Endothelial cell of umbilical vein (primary cell): Measurements from ENCODE around the gene IGF2R. TPM values are rescaled to one million over a fixed set of nuclear protein-coding genes. Genes with fewer than 3 reads are reported as not detected.

Experiments
- BruUV-seq: library from RNA; stranded (reverse); fragments of 400-500 nt; replicated peaks from 2 replicates; lab custom pipeline; 2021; lab: Mats Ljungman, UMichigan
- CTCF ChIA-PET: fragments of 300-600, 350-600 bp; sonication (Branson Sonifier 250); formaldehyde crosslinking; loops from one replicate; lab custom pipeline; 2021; ENCODE audit warnings: antibody characterized with exemption, inconsistent platforms; lab: Charles Lee
- POLR2A ChIA-PET: fragments of 300-600, 350-600 bp; sonication (Branson Sonifier 250); formaldehyde crosslinking; loops from one replicate; lab custom pipeline; 2021; ENCODE audit warnings: antibody characterized with exemption, inconsistent platforms; lab: Charles Lee
- DNase-seq: peaks from one replicate; pipeline ENCODE4 v3.0.0-alpha.2; 2011; ENCODE audit warnings: low read depth, low spot score
- FAIRE-seq: peaks from 2 replicates; lab custom pipeline; 2011; peaks lifted over from hg19 to GRCh38; lab: Jason Lieb, UNC
- H2AFZ ChIP-seq: 2 replicates; pipeline ENCODE4 v1.6.0; 2012; ENCODE audit warnings: low read depth, low read length, control low read depth, inconsistent platforms
- H3K27ac ChIP-seq: 2 replicates; pipeline ENCODE4 v1.5.1; 2011; ENCODE audit warnings: low read depth, mild to moderate bottlenecking, control low read depth, low read length, moderate library complexity; ENCODE audit not compliant: insufficient read depth
- H3K27me3 ChIP-seq, 2 experiments: 2 replicates each; pipeline versions ENCODE4 v1.6.0 to v1.6.1; 2011; ENCODE audit warnings: low read length in 2 of 2, mixed read lengths in 1 of 2; ENCODE audit not compliant: control insufficient read depth in 2 of 2, insufficient read depth in 2 of 2
- H3K36me3 ChIP-seq, 2 experiments: 2 replicates in 1 of 2; 3 replicates in 1 of 2; pipeline ENCODE4 v1.5.1; 2011; ENCODE audit warnings: low read length in 2 of 2, mild to moderate bottlenecking in 1 of 2, moderate library complexity in 1 of 2; ENCODE audit not compliant: control insufficient read depth in 2 of 2, insufficient read depth in 2 of 2; ENCODE audit errors: extremely low read depth in 1 of 2
- H3K4me1 ChIP-seq: 3 replicates; pipeline ENCODE4 v1.5.1; 2011; ENCODE audit warnings: mild to moderate bottlenecking, low read length; ENCODE audit not compliant: control insufficient read depth, insufficient read depth; ENCODE audit errors: extremely low read depth
- H3K4me2 ChIP-seq: 2 replicates; pipeline ENCODE4 v1.6.1; 2011; ENCODE audit warnings: low read length, control low read depth, mixed read lengths; ENCODE audit not compliant: insufficient read depth
- H3K4me3 ChIP-seq, 3 experiments: fragments of 200-600 bp in 1 of 3; sonication (generic), shearing (Covaris generic) in 1 of 3; replicated peaks in 1 of 3; 2 replicates each; pipeline ENCODE4 v1.5.1; 2011 to 2016; ENCODE audit warnings: control low read depth in 3 of 3, low read length in 3 of 3, mild to moderate bottlenecking in 2 of 3, inconsistent platforms in 1 of 3, low read depth in 1 of 3, moderate library complexity in 1 of 3; ENCODE audit not compliant: insufficient read depth in 1 of 3
- H3K79me2 ChIP-seq: 2 replicates; pipeline ENCODE4 v1.6.0; 2012; ENCODE audit warnings: low read length, inconsistent platforms; ENCODE audit not compliant: control insufficient read depth, insufficient read depth
- H3K9ac ChIP-seq: replicated peaks from 2 replicates; pipeline ENCODE3; 2011; ENCODE audit warnings: low read length, control low read depth; ENCODE audit not compliant: insufficient read depth; ENCODE audit errors: extremely low read depth
- H3K9me1 ChIP-seq: replicated peaks from 3 replicates; pipeline ENCODE4 v1.6.0; 2011; ENCODE audit warnings: mild to moderate bottlenecking, low read length; ENCODE audit not compliant: control insufficient read depth, insufficient read depth; ENCODE audit errors: extremely low read depth
- H3K9me3 ChIP-seq: replicated peaks from 2 replicates; pipeline ENCODE4 v1.5.1; 2012; ENCODE audit warnings: low read length, inconsistent platforms; ENCODE audit not compliant: control insufficient read depth, insufficient read depth
- H4K20me1 ChIP-seq: replicated peaks from 2 replicates; pipeline ENCODE3; 2011; ENCODE audit warnings: mild to moderate bottlenecking, low read length; ENCODE audit not compliant: control insufficient read depth, insufficient read depth; ENCODE audit errors: extremely low read depth
- EZH2 ChIP-seq: IDR thresholded peaks from 2 replicates; pipeline ENCODE4 v1.6.1; 2012; ENCODE audit warnings: borderline replicate concordance, low read depth, mild to moderate bottlenecking, moderate library complexity, low read length, inconsistent platforms; ENCODE audit not compliant: severe bottlenecking
- FOS ChIP-seq: IDR thresholded peaks from 2 replicates; pipeline ENCODE4 v1.6.1; 2011; ENCODE audit warnings: mild to moderate bottlenecking, low read length, moderate library complexity, borderline replicate concordance; ENCODE audit not compliant: insufficient read depth
- GATA2 ChIP-seq: IDR thresholded peaks from 2 replicates; pipeline ENCODE4 v1.7.0; 2011; ENCODE audit warnings: low read depth, mild to moderate bottlenecking, moderate library complexity, mixed read lengths, low read length; ENCODE audit not compliant: insufficient read length, insufficient read depth
- JUN ChIP-seq: IDR thresholded peaks from 2 replicates; pipeline ENCODE4 v1.6.1; 2011; ENCODE audit warnings: borderline replicate concordance, low read depth; ENCODE audit not compliant: insufficient read length, insufficient read depth
- MYC ChIP-seq: IDR thresholded peaks from one replicate; pipeline ENCODE4 v1.6.1; 2011; ENCODE audit warnings: mild to moderate bottlenecking, low read depth, low read length
- POLR2A ChIP-seq: IDR thresholded peaks from 2 replicates; pipeline ENCODE4 v1.6.1; 2012; ENCODE audit warnings: low read depth, mild to moderate bottlenecking, control low read depth, low read length
- POLR2AphosphoS5 ChIP-seq: IDR thresholded peaks from 2 replicates; pipeline ENCODE4 v1.6.1; 2012; ENCODE audit warnings: low read depth, mild to moderate bottlenecking, control low read depth, low read length, moderate library complexity; ENCODE audit not compliant: insufficient read depth
- dilution Hi-C: fragments of 300-500 bp; cut with MboI; formaldehyde crosslinking; loops from one replicate; pipeline ENCODE4 v1.15.0; 2019; ENCODE audit warnings: low sequenced_read_pairs; ENCODE audit not compliant: extremely low pct_ligation_motif_present
- intact Hi-C: fragments of 100-400 bp; cut with micrococcal nuclease; formaldehyde crosslinking; loops from one replicate; pipeline ENCODE4 v1.10.0; 2022
- polyA plus RNA-seq, 4 experiments: library from polyadenylated mRNA; depleted of rRNA in 3 of 4; stranded (reverse) in 3 of 4; unstranded in 1 of 4; fragments of >200 nt; gene quantifications; 2 replicates each; pipeline versions ENCODE4 v1.2.1 to v1.2.3, GENCODE V29; 2011 to 2012; ENCODE audit warnings: missing spikeins in 1 of 4
- total RNA-seq: library from RNA; stranded (reverse); gene quantifications from 2 replicates; pipeline ENCODE4 v1.2.3, GENCODE V29; 2021
- TF ChIP-seq, protein P1 (sequence below), 2 donors: IDR thresholded peaks; 1 replicate in 1 of 2; 2 replicates in 1 of 2; pipeline ENCODE4 v1.5.1; 2011; ENCODE audit warnings: low read length in 2 of 2, mild to moderate bottlenecking in 2 of 2, moderate library complexity in 2 of 2, control low read depth in 1 of 2, inconsistent platforms in 1 of 2, low read depth in 1 of 2; ENCODE audit not compliant: insufficient read depth in 1 of 2; ENCODE audit errors: extremely low read depth in 1 of 2
- TF ChIP-seq, protein P2 (sequence below): IDR thresholded peaks from 2 replicates; pipeline ENCODE4 v1.6.1; 2011; ENCODE audit not compliant: insufficient read depth, insufficient read length

IGF2R gene
- total and polyA plus RNA-seq, 2 donors (not counting 3 experiments of a cell fraction or from before 2014, with no cell fraction given) = 16.3 to 60.2 TPM

DNA sequence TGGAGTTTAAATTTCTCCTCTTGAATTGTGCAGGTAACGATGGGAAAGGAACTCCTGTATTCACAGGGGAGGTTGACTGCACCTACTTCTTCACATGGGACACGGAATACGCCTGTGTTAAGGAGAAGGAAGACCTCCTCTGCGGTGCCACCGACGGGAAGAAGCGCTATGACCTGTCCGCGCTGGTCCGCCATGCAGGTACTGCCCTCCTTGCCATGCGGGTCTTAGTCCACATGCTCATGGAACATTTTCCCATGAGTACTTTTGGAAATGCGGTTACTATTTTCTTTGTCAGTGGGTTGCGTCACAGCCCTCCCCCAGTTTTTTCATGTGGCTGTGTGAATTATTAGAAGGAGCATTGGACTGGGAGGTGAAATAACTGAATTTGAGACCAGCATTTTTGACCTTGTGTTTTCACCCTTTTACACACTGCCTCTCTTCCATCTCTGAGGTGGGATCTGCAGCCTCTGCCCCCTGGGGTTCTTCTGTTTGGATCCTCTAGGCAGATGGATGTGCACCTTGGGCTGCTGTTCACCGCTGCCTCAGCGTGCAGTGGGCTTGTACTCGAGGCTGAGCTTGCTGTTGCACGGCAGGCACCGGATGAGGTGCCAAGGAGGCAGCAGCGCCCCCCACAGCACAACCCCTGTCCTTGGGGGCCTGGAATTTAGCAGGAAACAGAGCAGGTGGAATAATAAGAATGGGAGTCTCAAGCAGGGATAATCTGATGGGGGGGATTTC is 71.8 kb downstream of the IGF2R start:
- H3K4me3 ChIP-seq = no peak overlapping the region
- H3K27ac ChIP-seq = no peak overlapping the region
- intact Hi-C loops (loop anchor here (5.0 kb wide), 1 partner anchor 58 kb away; no protein-coding TSS in a partner anchor), dilution Hi-C loops (no loop called here)
- H3K4me1 ChIP-seq = no peaks in the 10 kb centered on the region
- no peak for DNase-seq
- CTCF ChIA-PET = interaction anchor here (0.6 kb wide), 1 partner anchor 103 kb away, joined by 4 read pairs; no protein-coding TSS in a partner anchor
- TF ChIP-seq, protein P1, sequence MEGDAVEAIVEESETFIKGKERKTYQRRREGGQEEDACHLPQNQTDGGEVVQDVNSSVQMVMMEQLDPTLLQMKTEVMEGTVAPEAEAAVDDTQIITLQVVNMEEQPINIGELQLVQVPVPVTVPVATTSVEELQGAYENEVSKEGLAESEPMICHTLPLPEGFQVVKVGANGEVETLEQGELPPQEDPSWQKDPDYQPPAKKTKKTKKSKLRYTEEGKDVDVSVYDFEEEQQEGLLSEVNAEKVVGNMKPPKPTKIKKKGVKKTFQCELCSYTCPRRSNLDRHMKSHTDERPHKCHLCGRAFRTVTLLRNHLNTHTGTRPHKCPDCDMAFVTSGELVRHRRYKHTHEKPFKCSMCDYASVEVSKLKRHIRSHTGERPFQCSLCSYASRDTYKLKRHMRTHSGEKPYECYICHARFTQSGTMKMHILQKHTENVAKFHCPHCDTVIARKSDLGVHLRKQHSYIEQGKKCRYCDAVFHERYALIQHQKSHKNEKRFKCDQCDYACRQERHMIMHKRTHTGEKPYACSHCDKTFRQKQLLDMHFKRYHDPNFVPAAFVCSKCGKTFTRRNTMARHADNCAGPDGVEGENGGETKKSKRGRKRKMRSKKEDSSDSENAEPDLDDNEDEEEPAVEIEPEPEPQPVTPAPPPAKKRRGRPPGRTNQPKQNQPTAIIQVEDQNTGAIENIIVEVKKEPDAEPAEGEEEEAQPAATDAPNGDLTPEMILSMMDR (IDR thresholded peaks at IDR 0.05; ENCODE audit: extremely low read depth in 1 of 2, insufficient read depth in 1 of 2, low read depth in 1 of 2, low read length in 2 of 2) = no peak
- TF ChIP-seq POLR2AphosphoS5 (no peak), JUN (no peak), GATA2 (no peak), POLR2A (no peak), MYC (no peak), EZH2 (no peak), FOS (no peak)
- TF ChIP-seq, protein P2, sequence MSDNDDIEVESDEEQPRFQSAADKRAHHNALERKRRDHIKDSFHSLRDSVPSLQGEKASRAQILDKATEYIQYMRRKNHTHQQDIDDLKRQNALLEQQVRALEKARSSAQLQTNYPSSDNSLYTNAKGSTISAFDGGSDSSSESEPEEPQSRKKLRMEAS = no peak
- no peaks in the 10 kb centered on the region for H3K9me1 ChIP-seq
- no peaks in the 10 kb centered on the region for H3K79me2 ChIP-seq
- no peak overlapping the region for H3K4me2 ChIP-seq
- H3K36me3 ChIP-seq = peaks cover 5 to 11% of the 10 kb centered on the region in 2 experiments
- H4K20me1 ChIP-seq = no peaks in the 10 kb centered on the region
- no peak for FAIRE-seq
- POLR2A ChIA-PET = no interaction called here
- H3K9ac ChIP-seq = no peak overlapping the region
- no peak overlapping the region for H2AFZ ChIP-seq
- no peaks in the 10 kb centered on the region for H3K27me3 ChIP-seq
- H3K9me3 ChIP-seq = no peaks in the 10 kb centered on the region
- BruUV-seq = no TSS peak
